ENCODE measurements around the gene ACLY. TPM values are rescaled to one million over a fixed set of nuclear protein-coding genes. Genes with fewer than 3 reads are reported as not detected.

ACLY gene
- total and polyA plus RNA-seq, 5 donors = 23.0 to 50.8 (median 36.6) TPM

- intact Hi-C loops (cut with DNase I) = no loop called here
- H3K27ac ChIP-seq (ENCODE audit: low read length) = no peak overlapping the region
- DNase-seq (no peak), ATAC-seq (no peak)
- 82% methylated on average over 13 of the region's 13 CpGs for WGBS
- no peaks in the 10 kb centered on the region for H3K4me1 ChIP-seq (ENCODE audit: control insufficient read depth, insufficient read depth, low read length)
- H3K4me3 ChIP-seq (ENCODE audit: low read length) = no peak overlapping the region
- no peaks in the 10 kb centered on the region for H3K9me3 ChIP-seq (ENCODE audit: control insufficient read depth, low read length)
- H3K27me3 ChIP-seq (ENCODE audit: control insufficient read depth, insufficient read depth) = no peaks in the 10 kb centered on the region
Observed at GRCh38 chr17:41909088-41909487, 9.7 kb downstream of the ACLY start.

DNA sequence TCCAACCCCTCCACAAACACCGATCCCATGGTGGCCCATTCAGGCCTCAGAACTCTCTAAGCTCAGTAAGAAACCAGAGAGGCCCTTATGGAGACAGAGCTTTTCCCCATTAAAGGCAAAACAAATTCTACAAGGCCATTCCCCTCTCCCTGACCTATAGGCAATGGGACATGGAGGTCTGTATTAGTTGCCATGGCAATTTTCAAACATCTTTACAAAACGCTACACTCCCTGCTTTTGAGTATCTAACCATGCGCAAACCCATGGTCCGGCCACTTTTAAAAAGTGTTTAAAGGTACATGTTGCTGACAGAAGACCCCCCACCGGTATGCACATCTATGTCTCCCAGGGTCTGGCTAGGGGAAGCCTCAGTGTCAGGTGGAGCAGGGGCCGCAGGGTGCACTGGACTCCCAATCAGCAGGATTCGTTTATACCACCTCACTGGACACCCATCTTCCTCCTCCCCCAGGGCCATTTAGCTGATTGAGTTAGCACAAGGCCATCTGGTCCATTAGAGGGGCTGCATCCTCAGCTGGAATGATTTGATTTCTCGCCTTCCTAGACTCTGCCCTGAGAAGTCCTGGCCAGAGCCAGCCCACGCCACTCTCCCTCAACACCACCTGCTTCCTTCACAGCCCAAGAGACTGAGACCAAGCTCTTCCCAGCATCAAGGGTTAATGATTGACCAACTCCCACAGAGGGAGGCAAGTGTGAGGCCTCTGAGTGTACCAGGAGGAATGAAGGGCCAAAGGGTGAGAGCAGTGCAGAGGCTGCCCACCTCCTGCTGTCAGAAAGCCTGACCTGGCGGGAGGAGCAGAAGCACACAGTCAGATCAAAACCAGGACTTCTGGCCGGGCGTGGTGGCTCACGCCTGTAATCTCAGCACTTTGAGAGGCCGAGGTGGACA is 10.9 kb downstream of the ACLY start:
- WGBS = 92% methylated on average over 14 of the region's 14 CpGs
- Histone ChIP-seq H3K27me3 (ENCODE audit: control insufficient read depth, insufficient read depth) (no peaks in the 10 kb centered on the region), H3K9me3 (ENCODE audit: control insufficient read depth, low read length) (no peaks in the 10 kb centered on the region), H3K4me1 (ENCODE audit: control insufficient read depth, insufficient read depth, low read length) (no peaks in the 10 kb centered on the region), H3K4me3 (ENCODE audit: low read length) (no peak overlapping the region), H3K27ac (ENCODE audit: low read length) (no peak overlapping the region)
- intact Hi-C loops (cut with DNase I) = no loop called here
- ATAC-seq (no peak), DNase-seq (no peak)

GRCh38 chr17:41907185-41907556 is 11.6 kb downstream of the ACLY start:
- WGBS = 86% methylated on average over 8 of the region's 8 CpGs
- Histone ChIP-seq H3K27me3 (ENCODE audit: control insufficient read depth, insufficient read depth) (no peaks in the 10 kb centered on the region), H3K4me1 (ENCODE audit: control insufficient read depth, insufficient read depth, low read length) (no peaks in the 10 kb centered on the region), H3K9me3 (ENCODE audit: control insufficient read depth, low read length) (no peaks in the 10 kb centered on the region), H3K4me3 (ENCODE audit: low read length) (no peak overlapping the region), H3K27ac (ENCODE audit: low read length) (no peak overlapping the region)
- DNase-seq (no peak), ATAC-seq (no peak)
- intact Hi-C loops (cut with DNase I) = no loop called here

DNA sequence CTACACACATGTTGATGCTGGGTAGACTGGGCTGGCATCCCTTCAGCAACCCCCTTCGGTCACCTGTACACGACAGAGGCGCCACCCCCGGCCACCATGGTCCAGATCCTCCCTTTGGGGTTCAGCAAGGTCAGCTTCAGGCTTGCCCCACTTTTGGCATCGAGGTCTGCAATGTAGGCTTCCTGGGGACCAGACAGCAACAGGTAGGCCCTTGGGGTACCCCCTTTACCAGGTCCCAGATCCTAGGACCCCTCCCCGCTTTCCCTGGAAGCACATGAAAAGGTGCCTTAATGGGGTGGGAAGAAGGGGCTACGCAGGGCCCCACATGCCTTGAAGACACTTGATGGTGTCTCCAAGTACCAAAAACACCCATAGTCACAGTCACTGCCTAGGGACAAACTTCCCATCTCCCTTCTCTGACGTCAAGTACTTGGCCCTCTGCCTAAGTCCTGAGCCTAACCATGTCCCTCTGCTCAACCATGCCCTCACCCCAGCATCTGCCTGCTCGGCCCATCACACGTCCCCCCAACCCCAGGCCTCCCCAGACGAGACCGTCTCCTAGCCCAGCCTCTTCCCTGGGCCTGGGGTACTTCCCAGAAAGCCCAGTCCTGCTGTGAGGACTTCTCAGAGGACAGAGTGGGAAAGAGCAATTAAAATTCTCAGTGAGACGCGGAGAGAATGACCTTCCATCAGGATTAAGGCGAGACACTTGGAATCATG is 12.1 kb downstream of the ACLY start:
- H3K4me3 ChIP-seq (ENCODE audit: low read length) = no peak overlapping the region
- H3K9me3 ChIP-seq (ENCODE audit: control insufficient read depth, low read length) = no peaks in the 10 kb centered on the region
- H3K27me3 ChIP-seq (ENCODE audit: control insufficient read depth, insufficient read depth) = no peaks in the 10 kb centered on the region
- ATAC-seq (peak; percentile 19 to 21), DNase-seq (no peak)
- intact Hi-C loops (cut with DNase I) = no loop called here
- H3K27ac ChIP-seq (ENCODE audit: low read length) = no peak overlapping the region
- 81% methylated on average over 15 of the region's 15 CpGs for WGBS
- no peaks in the 10 kb centered on the region for H3K4me1 ChIP-seq (ENCODE audit: control insufficient read depth, insufficient read depth, low read length)

GRCh38 chr17:41905172-41905571 is 13.6 kb downstream of the ACLY start:
- no peak for ATAC-seq
- intact Hi-C loops (cut with DNase I) = no loop called here

GRCh38 chr17:41904242-41904841 is 14.4 kb downstream of the ACLY start:
- H3K4me1 ChIP-seq (ENCODE audit: control insufficient read depth, insufficient read depth, low read length) = no peaks in the 10 kb centered on the region
- no peak overlapping the region for H3K4me3 ChIP-seq (ENCODE audit: low read length)
- no peaks in the 10 kb centered on the region for H3K9me3 ChIP-seq (ENCODE audit: control insufficient read depth, low read length)
- no peaks in the 10 kb centered on the region for H3K27me3 ChIP-seq (ENCODE audit: control insufficient read depth, insufficient read depth)
- no peak for DNase-seq
- intact Hi-C loops (cut with DNase I) = no loop called here
- WGBS = 92% methylated on average over 7 of the region's 7 CpGs
- no peak for ATAC-seq
- no peak overlapping the region for H3K27ac ChIP-seq (ENCODE audit: low read length)

More at GRCh38 chr17:41905172-41905571, 13.6 kb downstream of the ACLY start:
- 88% methylated on average over 4 of the region's 4 CpGs for WGBS
- Histone ChIP-seq H3K4me3 (ENCODE audit: low read length) (no peak overlapping the region), H3K27me3 (ENCODE audit: control insufficient read depth, insufficient read depth) (no peaks in the 10 kb centered on the region), H3K9me3 (ENCODE audit: control insufficient read depth, low read length) (no peaks in the 10 kb centered on the region), H3K27ac (ENCODE audit: low read length) (no peak overlapping the region), H3K4me1 (ENCODE audit: control insufficient read depth, insufficient read depth, low read length) (no peaks in the 10 kb centered on the region)
- no peak for DNase-seq

DNA sequence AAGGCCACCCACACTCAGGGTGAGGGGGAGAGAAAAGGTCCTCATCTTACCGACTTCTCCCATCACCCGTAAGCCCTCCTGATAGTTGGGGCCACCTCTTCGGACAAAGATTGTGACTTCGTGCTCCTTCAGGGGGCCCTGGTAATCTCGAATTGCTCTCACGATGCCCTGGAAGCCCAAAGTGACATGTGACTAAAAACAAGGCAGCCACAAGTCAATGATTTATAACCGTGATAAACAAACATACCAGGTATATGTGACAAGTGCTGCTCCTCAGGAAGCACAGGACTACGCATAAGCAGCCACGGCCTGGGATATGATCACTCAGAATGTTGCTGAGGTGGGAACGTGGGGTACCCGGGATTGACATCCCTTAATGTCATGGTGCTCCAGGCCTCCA is 17.1 kb downstream of the ACLY start:
- WGBS = 89% methylated on average over 11 of the region's 11 CpGs
- intact Hi-C loops (cut with DNase I) = no loop called here
- no peaks in the 10 kb centered on the region for H3K4me1 ChIP-seq (ENCODE audit: control insufficient read depth, insufficient read depth, low read length)
- no peaks in the 10 kb centered on the region for H3K27me3 ChIP-seq (ENCODE audit: control insufficient read depth, insufficient read depth)
- no peak overlapping the region for H3K4me3 ChIP-seq (ENCODE audit: low read length)
- H3K27ac ChIP-seq (ENCODE audit: low read length) = no peak overlapping the region
- ATAC-seq (no peak), DNase-seq (no peak)
- no peaks in the 10 kb centered on the region for H3K9me3 ChIP-seq (ENCODE audit: control insufficient read depth, low read length)

- H3K4me1 ChIP-seq (ENCODE audit: control insufficient read depth, insufficient read depth, low read length) = no peaks in the 10 kb centered on the region
- WGBS = 91% methylated on average over 6 of the region's 6 CpGs
- ATAC-seq (no peak), DNase-seq (no peak)
- H3K27me3 ChIP-seq (ENCODE audit: control insufficient read depth, insufficient read depth) = no peaks in the 10 kb centered on the region
- intact Hi-C loops (cut with DNase I) = no loop called here
- no peak overlapping the region for H3K27ac ChIP-seq (ENCODE audit: low read length)
- H3K4me3 ChIP-seq (ENCODE audit: low read length) = no peak overlapping the region
- H3K9me3 ChIP-seq (ENCODE audit: control insufficient read depth, low read length) = no peaks in the 10 kb centered on the region
Observed at GRCh38 chr17:41896726-41897125, 22.0 kb downstream of the ACLY start.

DNA sequence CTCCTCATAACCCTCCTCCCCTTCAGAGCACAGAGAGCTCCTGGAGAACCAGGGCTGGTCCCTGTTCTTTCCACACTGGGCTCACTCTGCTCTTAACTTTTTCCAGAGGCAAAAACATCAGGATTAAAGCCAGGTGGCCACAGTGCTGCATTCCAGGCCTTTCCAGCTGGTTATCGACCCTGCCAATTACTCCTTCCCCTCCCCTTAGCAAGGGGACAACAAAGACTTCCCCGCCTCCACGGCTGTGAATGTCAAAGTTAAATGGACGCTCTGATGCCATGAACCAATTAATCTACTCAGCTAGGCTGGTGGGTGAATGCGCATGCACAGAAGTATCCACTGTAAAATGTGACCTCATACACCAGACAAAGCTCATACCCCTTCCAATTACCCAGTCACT is 23.1 kb downstream of the ACLY start:
- intact Hi-C loops (cut with DNase I) = no loop called here
- ATAC-seq (peak; percentile 66 to 73), DNase-seq (peak; percentile 68 to 82 (median 72))
- H3K4me3 ChIP-seq (ENCODE audit: low read length) = no peak overlapping the region
- H3K27me3 ChIP-seq (ENCODE audit: control insufficient read depth, insufficient read depth) = no peaks in the 10 kb centered on the region
- WGBS = 64% methylated on average over 5 of the region's 5 CpGs
- peak overlapping the region; percentile 77 for H3K27ac ChIP-seq (ENCODE audit: low read length)
- H3K9me3 ChIP-seq (ENCODE audit: control insufficient read depth, low read length) = no peaks in the 10 kb centered on the region
- no peaks in the 10 kb centered on the region for H3K4me1 ChIP-seq (ENCODE audit: control insufficient read depth, insufficient read depth, low read length)

- H3K27ac ChIP-seq (ENCODE audit: low read length) = peak overlapping the region; percentile 77
- H3K4me1 ChIP-seq (ENCODE audit: control insufficient read depth, insufficient read depth, low read length) = no peaks in the 10 kb centered on the region
- H3K4me3 ChIP-seq (ENCODE audit: low read length) = no peak overlapping the region
- H3K9me3 ChIP-seq (ENCODE audit: control insufficient read depth, low read length) = no peaks in the 10 kb centered on the region
- peak; percentile 54 to 73 for ATAC-seq
- intact Hi-C loops (cut with DNase I) = no loop called here
- no peaks in the 10 kb centered on the region for H3K27me3 ChIP-seq (ENCODE audit: control insufficient read depth, insufficient read depth)
- WGBS = 54% methylated on average over 7 of the region's 7 CpGs
- DNase-seq = peak; percentile 45 to 70 (median 69)
Observed at GRCh38 chr17:41894791-41895331, 23.9 kb downstream of the ACLY start.

- 77% methylated on average over 3 of the region's 3 CpGs for WGBS
- Histone ChIP-seq H3K4me3 (ENCODE audit: low read length) (no peak overlapping the region), H3K27ac (ENCODE audit: low read length) (no peak overlapping the region), H3K9me3 (ENCODE audit: control insufficient read depth, low read length) (no peaks in the 10 kb centered on the region), H3K27me3 (ENCODE audit: control insufficient read depth, insufficient read depth) (no peaks in the 10 kb centered on the region), H3K4me1 (ENCODE audit: control insufficient read depth, insufficient read depth, low read length) (no peaks in the 10 kb centered on the region)
- ATAC-seq (no peak), DNase-seq (no peak)
- intact Hi-C loops (cut with DNase I) = no loop called here
Observed at GRCh38 chr17:41893384-41893783, 25.4 kb downstream of the ACLY start.
